Embryonic facial prominence (tissue), 1 donor: ENCODE measurements around the gene SLC25A45.
A peak's percentile ranks its signal among the peaks of the same experiment; 100 is the strongest.
"Not testable (repeated sequence)": the region's sequence is repeated elsewhere in the genome, so short reads cannot be mapped to it uniquely, and the experiment has no call there.

Experiments used
- DNase-seq: peaks from one replicate; pipeline ENCODE4 v3.0.0-alpha.2; 2016; ENCODE audit errors: extremely low spot score

SLC25A45 gene

GRCh38 chr11:65421794-65422632, 39.6 kb upstream of the SLC25A45 start:
- DNase-seq: peak; percentile 88

- DNase-seq: peak; percentile 63
These were observed 38.7 kb upstream of the SLC25A45 start for GRCh38 chr11:65420979-65421793.

GRCh38 chr11:65420506-65420905, 38.1 kb upstream of the SLC25A45 start:
- DNase-seq: no peak

- peak; percentile 81 for DNase-seq
These were observed 37.5 kb upstream of the SLC25A45 start for GRCh38 chr11:65419772-65420481.

GRCh38 chr11:65419460-65419771, 37.0 kb upstream of the SLC25A45 start:
- DNase-seq: no peak

- DNase-seq: peak; percentile 83
These were observed 36.4 kb upstream of the SLC25A45 start for GRCh38 chr11:65418681-65419459.

- no peak for DNase-seq
These were observed 35.9 kb upstream of the SLC25A45 start for GRCh38 chr11:65418431-65418680.

- DNase-seq: no peak
These were observed 35.4 kb upstream of the SLC25A45 start for GRCh38 chr11:65417702-65418430.

GRCh38 chr11:65416841-65417701, 34.6 kb upstream of the SLC25A45 start:
- no peak for DNase-seq

- DNase-seq: no peak
These were observed 33.9 kb upstream of the SLC25A45 start for GRCh38 chr11:65416341-65416824.

- no peak for DNase-seq
These were observed 33.3 kb upstream of the SLC25A45 start for GRCh38 chr11:65415499-65416340.

GRCh38 chr11:65414776-65415498, 32.5 kb upstream of the SLC25A45 start:
- DNase-seq: no peak

GRCh38 chr11:65413077-65413664, 30.7 kb upstream of the SLC25A45 start:
- DNase-seq: not testable (repeated sequence)

- DNase-seq: no peak
These were observed 30.0 kb upstream of the SLC25A45 start for GRCh38 chr11:65412271-65413076.

- no peak for DNase-seq
These were observed 29.2 kb upstream of the SLC25A45 start for GRCh38 chr11:65411681-65412070.

- DNase-seq: no peak
These were observed 28.7 kb upstream of the SLC25A45 start for GRCh38 chr11:65410936-65411680.
